PC-3 (cell line): ENCODE data around the gene OPA3. TPM values are rescaled to one million over a fixed set of nuclear protein-coding genes. Genes with fewer than 3 reads are reported as not detected.
"Not testable (repeated sequence)": the region's sequence is repeated elsewhere in the genome, so short reads cannot be mapped to it uniquely, and the experiment has no call there.

ENCODE experiments used
- ATAC-seq: fragments of 200-7000 bp; cut with Tn5 transposase; 2 replicates; pipeline ENCODE4 v1.9.1; 2020; ENCODE audit warnings: mild to moderate bottlenecking, moderate library complexity
- BruUV-seq: library from RNA; stranded (reverse); fragments of 400-500 nt; replicated peaks from 2 replicates; lab custom pipeline; 2021; lab: Mats Ljungman, UMichigan
- CTCF ChIA-PET: fragments of 300-600 bp; sonication (Branson Sonifier 250); formaldehyde crosslinking; loops from one replicate; lab custom pipeline; 2022; ENCODE audit warnings: antibody characterized with exemption; lab: Charles Lee
- POLR2A ChIA-PET: fragments of 300-600 bp; sonication (Branson Sonifier 250); formaldehyde crosslinking; loops from one replicate; lab custom pipeline; 2022; ENCODE audit warnings: antibody characterized with exemption; ENCODE audit not compliant: unreplicated experiment; lab: Charles Lee
- DNase-seq: peaks from one replicate; pipeline ENCODE4 v3.0.0-alpha.2; 2015
- H2AFZ ChIP-seq: fragments of 300-600 bp; sonication (generic); 2 replicates; pipeline ENCODE4 v1.6.0; 2016; ENCODE audit warnings: antibody characterized with exemption, low read length
- H3F3A ChIP-seq: fragments of 300-600 bp; sonication (generic); one replicate; pipeline ENCODE4 v1.6.0; 2017; ENCODE audit warnings: antibody characterized with exemption, low read length, control low read depth, mild to moderate bottlenecking; ENCODE audit not compliant: unreplicated experiment
- H3K27ac ChIP-seq: fragments of 300-600 bp; sonication (generic); 2 replicates; pipeline ENCODE4 v1.5.1; 2016; ENCODE audit warnings: mild to moderate bottlenecking, low read length
- H3K27me3 ChIP-seq: fragments of 300-600 bp; sonication (generic); 2 replicates; pipeline ENCODE4 v1.6.1; 2016; ENCODE audit warnings: low read length, mixed read lengths
- H3K36me3 ChIP-seq: fragments of 300-600 bp; sonication (generic); 2 replicates; pipeline ENCODE4 v1.6.1; 2016; ENCODE audit warnings: low read depth, mixed run types, low read length, mixed read lengths
- H3K4me1 ChIP-seq: fragments of 300-600 bp; sonication (generic); 2 replicates; pipeline ENCODE4 v1.5.1; 2016; ENCODE audit warnings: low read length; ENCODE audit not compliant: insufficient read depth
- H3K4me2 ChIP-seq: fragments of 300-600 bp; sonication (generic); 2 replicates; pipeline ENCODE4 v1.6.0; 2016; ENCODE audit warnings: low read length
- H3K4me3 ChIP-seq: fragments of 300-600 bp; sonication (generic); 2 replicates; pipeline ENCODE4 v1.5.1; 2016; ENCODE audit warnings: mild to moderate bottlenecking, low read length, mixed read lengths
- H3K79me2 ChIP-seq: fragments of 300-600 bp; sonication (generic); 2 replicates; pipeline ENCODE4 v1.6.1; 2017; ENCODE audit warnings: low read length, mixed read lengths
- H3K9ac ChIP-seq: fragments of 300-600 bp; sonication (generic); 2 replicates; pipeline ENCODE4 v1.6.0; 2016; ENCODE audit warnings: mild to moderate bottlenecking, low read length
- H3K9me2 ChIP-seq: fragments of 300-600 bp; sonication (generic); replicated peaks from 2 replicates; pipeline ENCODE4 v1.6.1; 2016; ENCODE audit warnings: mixed run types, low read length, mixed read lengths
- H3K9me3 ChIP-seq: fragments of 300-600 bp; sonication (generic); 2 replicates; pipeline ENCODE4 v1.6.1; 2016; ENCODE audit warnings: low read length, mixed read lengths
- H4K20me1 ChIP-seq: fragments of 300-600 bp; sonication (generic); 2 replicates; pipeline ENCODE4 v1.6.1; 2016; ENCODE audit warnings: low read length, mixed read lengths
- CTCF ChIP-seq: fragments of 300-600 bp; sonication (generic); conservative IDR thresholded peaks from 2 replicates; pipeline ENCODE4 v1.5.1; 2017; ENCODE audit warnings: antibody characterized with exemption, low read depth, mild to moderate bottlenecking, low read length
- EZH2 ChIP-seq: fragments of 300-600 bp; sonication (generic); IDR thresholded peaks from one replicate; pipeline ENCODE4 v1.6.1; 2017; ENCODE audit warnings: antibody characterized with exemption, mild to moderate bottlenecking, low read length; ENCODE audit not compliant: unreplicated experiment
- EZH2phosphoT487 ChIP-seq: fragments of 300-600 bp; sonication (generic); IDR thresholded peaks from 2 replicates; pipeline ENCODE4 v1.6.1; 2018; ENCODE audit warnings: mild to moderate bottlenecking, antibody characterized with exemption, low read length, borderline replicate concordance
- intact Hi-C: fragments of 100-400 bp; cut with micrococcal nuclease; formaldehyde crosslinking; loops from 2 replicates; pipeline ENCODE4 v1.9.0; 2023
- total RNA-seq: library from RNA; depleted of rRNA; stranded (reverse); fragments of >200 nt; gene quantifications from 2 replicates; pipeline ENCODE4 v1.2.3, GENCODE V29; 2014

OPA3 gene
- total RNA-seq, 1 experiment from 2014 or later, result 9.4 TPM

GRCh38 chr19:45630463-45630862 is 45.9 kb upstream of the OPA3 start:
- H3K9me3 ChIP-seq, result no peaks in the 10 kb centered on the region
- peak; percentile 84 for ATAC-seq

DNA sequence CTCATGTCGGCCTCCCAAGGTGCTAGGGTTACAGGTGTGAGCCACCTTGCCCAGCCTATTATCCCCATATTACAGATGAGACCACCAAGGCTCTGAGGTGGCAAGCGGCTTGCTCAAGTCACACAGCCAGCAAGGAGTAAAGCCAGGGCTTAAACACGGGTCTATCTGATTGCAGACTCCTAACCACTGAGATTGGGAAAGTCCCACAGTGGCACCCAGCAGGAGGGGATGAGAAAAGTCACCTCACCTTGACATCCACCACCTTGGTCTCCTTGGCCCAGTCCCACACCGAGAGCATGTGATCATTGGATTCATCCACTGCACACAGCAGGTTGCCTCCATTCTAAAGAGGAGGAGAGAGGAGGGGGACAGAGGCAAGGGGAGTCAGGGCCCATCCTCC is 45.1 kb upstream of the OPA3 start:
- ChIA-PET POLR2A (no interaction called here), CTCF (no interaction called here)
- H3K79me2 ChIP-seq, result no peaks in the 10 kb centered on the region
- no peak overlapping the region for H3K4me3 ChIP-seq
- H3K4me2 ChIP-seq, result no peak overlapping the region
- no peak for ATAC-seq
- BruUV-seq, result no TSS peak
- no peaks in the 10 kb centered on the region for H3F3A ChIP-seq
- no peaks in the 10 kb centered on the region for H3K9me2 ChIP-seq
- H3K36me3 ChIP-seq, result no peaks in the 10 kb centered on the region
- TF ChIP-seq EZH2, result no peak
- no peaks in the 10 kb centered on the region for H3K9me3 ChIP-seq
- no peaks in the 10 kb centered on the region for H4K20me1 ChIP-seq
- peaks cover 14% of the 10 kb centered on the region for H3K4me1 ChIP-seq
- peak overlapping the region; percentile 51; the same call in 1 of the 2 replicates for H3K9ac ChIP-seq
- peak overlapping the region; percentile 97 for H3K27ac ChIP-seq
- no peak overlapping the region for H2AFZ ChIP-seq
- no peak for DNase-seq
- H3K27me3 ChIP-seq, result no peaks in the 10 kb centered on the region
- intact Hi-C loops, result loop anchor here (1.0 kb wide), 1 partner anchor 13 kb away; no protein-coding TSS in a partner anchor

More at GRCh38 chr19:45630463-45630862, 45.9 kb upstream of the OPA3 start:
- Histone ChIP-seq H3K4me1 (peaks cover 14% of the 10 kb centered on the region), H3K4me2 (no peak overlapping the region), H3K9me2 (no peaks in the 10 kb centered on the region), H3K27ac (peak overlapping the region; percentile 97), H3K79me2 (no peaks in the 10 kb centered on the region), H3K27me3 (no peaks in the 10 kb centered on the region), H2AFZ (no peak overlapping the region), H3K9ac (peak overlapping the region; percentile 51; the same call in 1 of the 2 replicates), H3F3A (no peaks in the 10 kb centered on the region), H3K36me3 (no peaks in the 10 kb centered on the region), H3K4me3 (no peak overlapping the region), H4K20me1 (no peaks in the 10 kb centered on the region)
- TF ChIP-seq EZH2phosphoT487 (no peak), EZH2 (no peak), CTCF (no peak)
- ChIA-PET CTCF (interaction anchor here (0.6 to 1.1 kb wide), 3 partner anchors 11 to 72 kb away, joined by 3 to 8 read pairs (median 5); no protein-coding TSS in a partner anchor), POLR2A (interaction anchor here (0.6 to 1.4 kb wide), 4 partner anchors 10 to 47 kb away, joined by 3 to 12 read pairs (median 6); no protein-coding TSS in a partner anchor)
- no TSS peak for BruUV-seq
- DNase-seq, result peak; percentile 89
- intact Hi-C loops, result loop anchor here (1.0 kb wide), 1 partner anchor 14 kb away; no protein-coding TSS in a partner anchor

DNA sequence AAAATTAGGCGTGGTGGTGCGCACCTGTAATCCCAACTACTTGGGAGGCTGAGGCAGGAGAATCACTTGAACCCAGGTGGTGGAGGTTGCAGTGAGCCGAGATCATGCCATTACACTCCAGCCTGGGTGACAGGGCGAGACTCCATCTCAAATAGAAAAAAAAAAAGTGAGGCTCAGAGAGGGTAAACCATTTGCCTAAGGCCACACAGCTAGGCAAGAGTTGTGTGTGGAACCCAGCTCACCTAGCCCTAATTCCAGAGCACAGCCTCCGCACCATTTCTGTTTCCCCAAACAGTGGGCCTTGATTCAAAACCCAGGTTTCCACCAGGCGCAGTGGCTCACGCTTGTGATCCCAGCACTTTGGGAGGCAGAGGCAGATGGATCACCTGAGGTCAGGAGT is 43.6 kb upstream of the OPA3 start:
- H2AFZ ChIP-seq, H3F3A ChIP-seq, ATAC-seq, H3K4me3 ChIP-seq, H3K4me2 ChIP-seq, H3K9ac ChIP-seq, H3K36me3 ChIP-seq, CTCF ChIA-PET, H3K79me2 ChIP-seq, H3K9me2 ChIP-seq, H4K20me1 ChIP-seq, H3K9me3 ChIP-seq, BruUV-seq, H3K27me3 ChIP-seq, H3K27ac ChIP-seq, intact Hi-C loops, POLR2A ChIA-PET, DNase-seq: not testable (repeated sequence)
- H3K4me1 ChIP-seq, result peaks cover 14% of the 10 kb centered on the region

DNA sequence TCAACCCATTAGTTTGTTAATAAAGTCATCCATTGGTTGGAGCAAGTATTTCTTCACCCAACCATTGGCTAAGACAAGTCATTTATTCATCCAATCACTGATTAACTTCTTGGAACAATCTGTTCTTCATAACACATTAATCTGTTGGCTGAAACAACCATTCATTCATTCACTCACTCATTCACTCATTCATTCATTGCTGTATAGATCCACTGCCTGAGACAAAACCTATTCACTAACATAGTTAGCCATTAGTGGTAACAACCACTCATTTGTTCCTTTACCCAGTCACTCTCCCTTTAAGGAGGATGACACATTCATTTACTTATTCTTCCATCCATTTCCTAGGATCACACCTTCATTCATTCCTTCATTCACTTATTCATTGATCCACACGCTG is 39.4 kb upstream of the OPA3 start:
- Histone ChIP-seq H3K9me3 (no peaks in the 10 kb centered on the region), H3K9me2 (no peaks in the 10 kb centered on the region), H3K27me3 (no peaks in the 10 kb centered on the region), H3K27ac (no peak overlapping the region), H3K36me3 (no peaks in the 10 kb centered on the region; the same call in 1 of the 2 replicates), H2AFZ (no peak overlapping the region), H3K79me2 (no peaks in the 10 kb centered on the region), H3K4me2 (no peak overlapping the region), H3K9ac (no peak overlapping the region), H3F3A (no peaks in the 10 kb centered on the region), H3K4me1 (no peaks in the 10 kb centered on the region), H4K20me1 (no peaks in the 10 kb centered on the region), H3K4me3 (no peak overlapping the region)
- ChIA-PET CTCF (no interaction called here), POLR2A (no interaction called here)
- DNase-seq (no peak), ATAC-seq (no peak)
- BruUV-seq, result no TSS peak
- no peak for TF ChIP-seq EZH2phosphoT487
- TF ChIP-seq EZH2, result no peak
- no peak for TF ChIP-seq CTCF
- intact Hi-C loops, result no loop called here
